Measurements from ENCODE around the gene C1orf198. TPM values are rescaled to one million over a fixed set of nuclear protein-coding genes. Genes with fewer than 3 reads are reported as not detected.

Gene C1orf198
- polyA plus RNA-seq, 3 donors, result 1.3 to 2.7 (median 1.6) TPM

GRCh38 chr1:230899841-230900251, 31.5 kb upstream of the C1orf198 start:
- H3K9me3 ChIP-seq (replicated peaks in 1 of 2; ENCODE audit: control insufficient read depth in 1 of 2, insufficient read depth in 1 of 2, low read length in 2 of 2), result no peaks in the 10 kb centered on the region
- no peaks in the 10 kb centered on the region for H3K4me1 Mint-ChIP-seq
- no peak overlapping the region for H2AFZ ChIP-seq (ENCODE audit: insufficient read depth, low read depth, low read length, poor library complexity, severe bottlenecking)
- H3K36me3 Mint-ChIP-seq, result peaks cover 22 to 34% of the 10 kb centered on the region in 2 donors
- H3K27me3 Mint-ChIP-seq (ENCODE audit: low read depth in 3 of 3), result peaks cover 2 to 8% (median 3%) of the 10 kb centered on the region in 3 donors
- H3K36me3 ChIP-seq (replicated peaks in 1 of 2; ENCODE audit: control insufficient read depth in 1 of 2, insufficient read depth in 2 of 2, low read length in 2 of 2), result peaks cover 10 to 32% of the 10 kb centered on the region in 2 donors
- H3K27ac Mint-ChIP-seq, result peak overlapping the region in 1 of 7 donors; percentile 54
- no peak overlapping the region for H3K4me3 Mint-ChIP-seq
- no peaks in the 10 kb centered on the region for H3K27me3 ChIP-seq (ENCODE audit: control insufficient read depth in 2 of 2, insufficient read depth in 2 of 2, low read length in 2 of 2)
- H3K9me3 Mint-ChIP-seq, result peaks cover 0 to 2% (median 0%) of the 10 kb centered on the region in 7 donors
- no peak overlapping the region for H3K9ac ChIP-seq (ENCODE audit: insufficient read depth, low read length, poor library complexity, severe bottlenecking)
- intact Hi-C loops (cut with micrococcal nuclease), result no loop called here
- no peaks in the 10 kb centered on the region for H3K4me1 ChIP-seq (ENCODE audit: control insufficient read depth in 1 of 2, insufficient read depth in 2 of 2, low read length in 2 of 2)
- WGBS (ENCODE audit: insufficient coverage), result 77% methylated on average over 2 of the region's 5 CpGs
- TF ChIP-seq CTCF (IDR thresholded peaks at IDR 0.05), result no peak
- no peak for DNase-seq
- H3K4me3 ChIP-seq (replicated peaks in 1 of 3; ENCODE audit: low read depth in 2 of 3, low read length in 3 of 3), result no peak overlapping the region
- no peaks in the 10 kb centered on the region for H3K79me2 ChIP-seq (ENCODE audit: insufficient read depth, low read length)
- H3K27ac ChIP-seq (ENCODE audit: low read depth in 1 of 2, low read length in 2 of 2), result no peak overlapping the region
- H3K4me2 ChIP-seq (replicated peaks; ENCODE audit: extremely low read depth, low read length, poor library complexity, severe bottlenecking), result no peak overlapping the region
- no peaks in the 10 kb centered on the region for H4K20me1 ChIP-seq (ENCODE audit: insufficient read depth, low read length)

- no peak overlapping the region for H3K4me3 ChIP-seq (replicated peaks in 1 of 3; ENCODE audit: low read depth in 2 of 3, low read length in 3 of 3)
- H3K4me1 ChIP-seq (ENCODE audit: control insufficient read depth in 1 of 2, insufficient read depth in 2 of 2, low read length in 2 of 2), result no peaks in the 10 kb centered on the region
- peaks cover 0 to 2% (median 0%) of the 10 kb centered on the region in 7 donors for H3K9me3 Mint-ChIP-seq
- peaks cover 3 to 24% of the 10 kb centered on the region in 2 donors for H3K36me3 ChIP-seq (replicated peaks in 1 of 2; ENCODE audit: control insufficient read depth in 1 of 2, insufficient read depth in 2 of 2, low read length in 2 of 2)
- H2AFZ ChIP-seq (ENCODE audit: insufficient read depth, low read depth, low read length, poor library complexity, severe bottlenecking), result no peak overlapping the region
- no peak overlapping the region for H3K9ac ChIP-seq (ENCODE audit: insufficient read depth, low read length, poor library complexity, severe bottlenecking)
- no peaks in the 10 kb centered on the region for H3K79me2 ChIP-seq (ENCODE audit: insufficient read depth, low read length)
- peaks cover 2 to 10% (median 6%) of the 10 kb centered on the region in 3 donors for H3K27me3 Mint-ChIP-seq (ENCODE audit: low read depth in 3 of 3)
- H3K9me3 ChIP-seq (replicated peaks in 1 of 2; ENCODE audit: control insufficient read depth in 1 of 2, insufficient read depth in 1 of 2, low read length in 2 of 2), result no peaks in the 10 kb centered on the region
- no peak overlapping the region for H3K27ac Mint-ChIP-seq
- no peak for TF ChIP-seq CTCF (IDR thresholded peaks at IDR 0.05)
- 91% methylated on average over 6 of the region's 8 CpGs for WGBS (ENCODE audit: insufficient coverage)
- no peaks in the 10 kb centered on the region for H4K20me1 ChIP-seq (ENCODE audit: insufficient read depth, low read length)
- no peak for DNase-seq
- no peaks in the 10 kb centered on the region for H3K4me1 Mint-ChIP-seq
- peaks cover 14 to 26% of the 10 kb centered on the region in 2 donors for H3K36me3 Mint-ChIP-seq
- H3K27me3 ChIP-seq (ENCODE audit: control insufficient read depth in 2 of 2, insufficient read depth in 2 of 2, low read length in 2 of 2), result no peaks in the 10 kb centered on the region
- H3K4me3 Mint-ChIP-seq, result no peak overlapping the region
- no peak overlapping the region for H3K4me2 ChIP-seq (replicated peaks; ENCODE audit: extremely low read depth, low read length, poor library complexity, severe bottlenecking)
- intact Hi-C loops (cut with micrococcal nuclease), result no loop called here
- no peak overlapping the region for H3K27ac ChIP-seq (ENCODE audit: low read depth in 1 of 2, low read length in 2 of 2)
Observed at GRCh38 chr1:230898748-230899147, 30.4 kb upstream of the C1orf198 start.

All from CD14-positive monocyte (primary cell).